Natural killer cell (primary cell): ENCODE data around the gene BUD31. TPM values are rescaled to one million over a fixed set of nuclear protein-coding genes. Genes with fewer than 3 reads are reported as not detected.

ENCODE experiments used
- ATAC-seq, 3 donors: fragments of 150-1000 bp in 2 of 3; fragments of 200-7000 bp in 1 of 3; cut with Tn5 transposase; 1 replicate in 1 of 3; 2 replicates in 2 of 3; pipeline ENCODE4 v1.10.0; 2021; ENCODE audit warnings: mild to moderate bottlenecking in 2 of 3, moderate library complexity in 2 of 3
- DNase-seq, 2 donors: peaks; one replicate each; pipeline versions ENCODE4 v3.0.0 to v3.0.0-alpha.2; 2013 to 2021; ENCODE audit warnings: mixed read lengths in 1 of 2
- H3K27ac ChIP-seq: one replicate; pipeline ENCODE4 v1.5.1; 2013; ENCODE audit warnings: mild to moderate bottlenecking, low read length
- H3K27me3 ChIP-seq: one replicate; pipeline ENCODE4 v1.6.1; 2013; ENCODE audit warnings: low read length; ENCODE audit not compliant: control insufficient read depth, insufficient read depth
- H3K36me3 ChIP-seq: one replicate; pipeline ENCODE4 v1.6.1; 2013; ENCODE audit warnings: low read length; ENCODE audit not compliant: control insufficient read depth, insufficient read depth
- H3K4me1 ChIP-seq: one replicate; pipeline ENCODE4 v1.6.1; 2013; ENCODE audit warnings: low read length; ENCODE audit not compliant: control insufficient read depth, insufficient read depth
- H3K4me3 ChIP-seq: one replicate; pipeline ENCODE4 v1.5.1; 2013; ENCODE audit warnings: low read length
- H3K9me3 ChIP-seq: one replicate; pipeline ENCODE4 v1.6.1; 2013; ENCODE audit warnings: low read length; ENCODE audit not compliant: control insufficient read depth, insufficient read depth
- H3K27ac Mint-ChIP-seq, 2 donors: one replicate each; pipeline ENCODE4 v1.8.0; 2022; ENCODE audit warnings: mild to moderate bottlenecking in 2 of 2, mixed read lengths in 2 of 2, moderate library complexity in 1 of 2
- H3K27me3 Mint-ChIP-seq, 2 donors: one replicate each; pipeline ENCODE4 v1.8.0; 2022; ENCODE audit warnings: low read depth in 2 of 2, mixed read lengths in 2 of 2
- H3K36me3 Mint-ChIP-seq: one replicate; pipeline ENCODE4 v1.8.0; 2022; ENCODE audit warnings: mixed read lengths
- H3K4me1 Mint-ChIP-seq, 2 donors: one replicate each; pipeline ENCODE4 v1.8.0; 2022; ENCODE audit warnings: mixed read lengths in 2 of 2
- H3K4me3 Mint-ChIP-seq: one replicate; pipeline ENCODE4 v1.8.0; 2022; ENCODE audit warnings: mild to moderate bottlenecking, moderate library complexity, mixed read lengths
- H3K9me3 Mint-ChIP-seq, 2 donors: one replicate each; pipeline ENCODE4 v1.8.0; 2022; ENCODE audit warnings: mixed read lengths in 2 of 2
- CTCF ChIP-seq: fragments of 200-600 bp; IDR thresholded peaks from one replicate; pipeline ENCODE4 v1.8.0; 2022; ENCODE audit warnings: antibody characterized with exemption
- WGBS: methylation state at CpG from one replicate; pipeline ENCODE4 v1.1.7; 2013; ENCODE audit warnings: missing lambda C conversion rate; ENCODE audit not compliant: insufficient coverage; 5-methylcytosine and 5-hydroxymethylcytosine counted together
- intact Hi-C: fragments of 100-400 bp; cut with micrococcal nuclease; formaldehyde crosslinking; loops from one replicate; pipeline ENCODE4 v1.14.2; 2022
- total RNA-seq, 4 donors: library from RNA; stranded (reverse); fragments of 120-200 nt in 1 of 4; gene quantifications; one replicate each; pipeline versions ENCODE4 v1.2.3 to v1.2.4, GENCODE V29; 2013 to 2022

BUD31 gene
- total RNA-seq, 3 donors from 2014 or later (not counting 1 experiment from before 2014, with no cell fraction given): 145 to 190 (median 187) TPM

- Mint-ChIP-seq H3K36me3 (no peaks in the 10 kb centered on the region), H3K27me3 (no peaks in the 10 kb centered on the region), H3K4me3 (no peak overlapping the region), H3K27ac (peak overlapping the region; percentile 84 to 97), H3K9me3 (no peaks in the 10 kb centered on the region), H3K4me1 (peaks cover 36 to 62% of the 10 kb centered on the region in 2 donors)
- WGBS: 87% methylated on average over 13 of the region's 13 CpGs
- ATAC-seq: no peak
- H3K4me1 ChIP-seq: peaks cover 67% of the 10 kb centered on the region
- no peak for DNase-seq
- no peak for TF ChIP-seq CTCF
- H3K9me3 ChIP-seq: no peaks in the 10 kb centered on the region
- intact Hi-C loops: no loop called here
- H3K4me3 ChIP-seq: no peak overlapping the region
- no peaks in the 10 kb centered on the region for H3K27me3 ChIP-seq
- H3K36me3 ChIP-seq: peaks cover 40% of the 10 kb centered on the region
- peak overlapping the region; percentile 24 for H3K27ac ChIP-seq
Observed at GRCh38 chr7:99383791-99384370, 24.9 kb upstream of the BUD31 start.

- 85% methylated on average over 4 of the region's 4 CpGs for WGBS
- Histone ChIP-seq H3K27me3 (no peaks in the 10 kb centered on the region), H3K4me1 (peaks cover 61% of the 10 kb centered on the region), H3K4me3 (no peak overlapping the region), H3K36me3 (peaks cover 45% of the 10 kb centered on the region), H3K27ac (peak overlapping the region; percentile 24), H3K9me3 (no peaks in the 10 kb centered on the region)
- Mint-ChIP-seq H3K36me3 (no peaks in the 10 kb centered on the region), H3K27ac (peak overlapping the region; percentile 84 to 97), H3K4me1 (peaks cover 30 to 56% of the 10 kb centered on the region in 2 donors), H3K27me3 (no peaks in the 10 kb centered on the region), H3K4me3 (no peak overlapping the region), H3K9me3 (no peaks in the 10 kb centered on the region)
- no peak for DNase-seq
- no peak for ATAC-seq
- intact Hi-C loops: no loop called here
- TF ChIP-seq CTCF: no peak
Observed at GRCh38 chr7:99384523-99384922, 24.2 kb upstream of the BUD31 start.

- Histone ChIP-seq H3K36me3 (peaks cover 55% of the 10 kb centered on the region), H3K27me3 (no peaks in the 10 kb centered on the region), H3K27ac (peak overlapping the region; percentile 43), H3K9me3 (no peaks in the 10 kb centered on the region), H3K4me3 (no peak overlapping the region), H3K4me1 (peaks cover 51% of the 10 kb centered on the region)
- DNase-seq: no peak
- Mint-ChIP-seq H3K36me3 (no peaks in the 10 kb centered on the region), H3K27ac (peak overlapping the region; percentile 84 to 97), H3K4me3 (no peak overlapping the region), H3K9me3 (no peaks in the 10 kb centered on the region), H3K4me1 (peaks cover 19 to 45% of the 10 kb centered on the region in 2 donors), H3K27me3 (no peaks in the 10 kb centered on the region)
- TF ChIP-seq CTCF: no peak
- intact Hi-C loops: no loop called here
- no peak for ATAC-seq
- 45% methylated on average over 8 of the region's 8 CpGs for WGBS
Observed at GRCh38 chr7:99385564-99385963, 23.2 kb upstream of the BUD31 start.
